Stimulated activated CD8-positive, alpha-beta memory T cell treated with anti-CD3 and anti-CD28 coated beads, Interleukin-4, amount 100 ng/mL, for 4 hours (primary cell): ENCODE measurements around the gene PARD3B.

Source experiments
- DNase-seq, 2 donors: peaks; one replicate each; pipeline ENCODE4 v3.0.0-alpha.2; 2020; ENCODE audit warnings: low read depth in 2 of 2, low spot score in 1 of 2

The PARD3B gene

DNA sequence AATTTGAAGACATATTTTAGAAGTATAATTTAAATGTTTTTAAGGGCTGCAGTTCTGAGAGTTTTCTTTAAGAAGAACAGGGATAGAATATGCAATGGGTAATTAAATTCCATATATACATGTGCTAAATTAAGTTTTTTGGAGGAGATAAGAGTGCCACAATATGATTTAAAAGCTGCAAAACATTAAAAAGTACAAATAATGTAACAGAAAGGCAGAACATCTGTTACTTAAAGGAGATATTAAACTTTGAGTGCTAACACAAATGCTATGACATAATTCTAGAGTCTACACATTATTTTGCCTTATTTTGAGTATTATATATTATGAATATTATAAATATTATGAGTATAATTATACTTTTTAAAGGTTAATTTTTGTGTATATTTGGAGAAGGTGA lies 102.4 kb downstream of the PARD3B start:
- DNase-seq = no peak

DNA sequence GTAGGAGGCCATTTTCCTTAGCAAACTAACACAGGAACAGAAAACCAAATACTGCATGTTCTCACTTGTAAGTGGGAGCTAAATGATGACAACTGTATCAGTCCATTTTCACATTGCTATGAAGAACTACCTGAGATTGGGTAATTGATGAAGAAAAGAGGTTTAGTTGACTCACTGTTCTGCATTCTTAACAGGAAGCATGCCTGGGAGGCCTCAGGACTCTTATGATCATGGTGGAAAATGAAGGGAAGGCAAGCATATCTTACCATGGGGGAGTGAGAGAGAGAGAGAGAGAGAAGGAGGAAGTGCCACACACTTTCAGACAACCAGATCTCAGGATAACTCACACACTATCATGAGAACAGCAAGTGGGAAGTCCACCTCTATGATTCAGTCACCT lies 105.3 kb downstream of the PARD3B start:
- DNase-seq = no peak

DNA sequence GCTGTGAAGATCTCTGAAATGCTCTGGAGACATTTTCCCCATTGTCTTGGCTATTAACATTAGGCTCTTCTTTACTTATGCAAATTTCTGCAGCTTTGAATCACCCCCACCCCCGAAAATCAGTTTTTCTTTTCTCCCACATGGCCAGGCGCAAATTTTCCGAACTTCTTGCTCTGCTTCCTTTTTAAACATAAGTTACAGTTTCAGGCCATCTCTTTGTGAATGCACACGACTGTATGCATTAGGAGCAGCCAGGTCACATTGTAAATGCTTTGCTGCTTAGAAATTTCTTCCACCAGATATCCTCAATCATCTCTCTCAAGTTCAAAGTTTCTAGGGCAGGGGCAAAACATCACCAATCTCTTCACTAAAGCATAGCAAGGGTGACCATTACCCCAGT lies 106.8 kb downstream of the PARD3B start:
- DNase-seq = no peak

DNA sequence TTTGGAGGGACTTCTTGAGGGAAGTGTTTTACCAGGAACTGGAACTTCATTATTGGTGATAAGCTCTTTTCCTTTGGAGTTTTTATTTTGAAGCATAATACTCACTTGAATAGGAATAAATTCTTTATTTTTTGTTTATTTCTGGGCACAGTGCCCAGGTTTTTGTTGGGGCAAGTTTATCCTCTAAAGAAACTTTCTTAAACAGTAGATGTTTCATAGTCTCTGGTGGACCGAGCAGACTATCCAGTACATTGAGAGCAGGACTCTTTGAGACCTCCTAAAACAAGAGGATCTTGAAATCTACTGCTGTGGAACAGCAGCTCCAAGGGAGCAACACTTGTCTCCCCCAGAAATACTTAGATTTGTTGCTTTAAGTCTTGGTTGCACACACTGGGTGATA lies 109.4 kb downstream of the PARD3B start:
- no peak for DNase-seq

DNA sequence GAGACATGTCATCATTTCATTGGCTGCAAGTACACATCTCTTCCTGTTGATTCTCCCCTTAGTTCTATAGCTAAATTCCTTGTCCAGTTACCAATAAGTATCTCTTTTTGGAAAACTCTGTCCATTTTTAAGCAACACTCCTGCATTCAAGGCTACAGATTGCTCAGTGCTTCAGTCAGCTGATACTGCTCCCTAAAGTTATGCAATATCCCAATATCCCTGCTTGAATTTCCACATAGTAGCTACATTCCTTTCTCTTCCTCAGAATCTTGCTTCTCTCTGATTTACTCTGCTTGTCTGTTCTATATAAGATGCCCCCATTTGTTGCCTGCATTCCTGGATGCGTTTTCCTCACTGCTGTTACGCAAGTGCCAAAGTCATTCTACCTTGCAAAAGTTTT lies 109.8 kb downstream of the PARD3B start:
- DNase-seq = no peak

DNA sequence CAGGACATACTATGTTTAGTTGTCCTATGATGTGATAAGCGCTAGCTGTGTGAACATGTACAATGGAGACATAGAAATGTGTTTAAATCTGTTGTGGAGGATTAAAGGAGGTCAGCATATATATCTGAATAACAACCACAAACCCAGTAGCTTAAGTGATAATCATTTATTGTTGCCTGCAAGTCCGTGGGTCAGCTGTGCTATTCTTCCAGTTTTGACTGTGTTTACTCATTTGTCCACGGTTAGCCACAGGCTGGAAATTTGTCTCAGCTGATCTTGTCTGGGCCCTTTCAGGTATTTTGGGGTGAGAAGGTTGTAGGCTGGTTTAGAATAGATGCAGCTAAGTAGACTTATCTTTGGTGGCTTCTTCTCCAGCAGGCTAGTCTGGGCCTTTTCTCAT lies 110.4 kb downstream of the PARD3B start:
- DNase-seq = no peak

DNA sequence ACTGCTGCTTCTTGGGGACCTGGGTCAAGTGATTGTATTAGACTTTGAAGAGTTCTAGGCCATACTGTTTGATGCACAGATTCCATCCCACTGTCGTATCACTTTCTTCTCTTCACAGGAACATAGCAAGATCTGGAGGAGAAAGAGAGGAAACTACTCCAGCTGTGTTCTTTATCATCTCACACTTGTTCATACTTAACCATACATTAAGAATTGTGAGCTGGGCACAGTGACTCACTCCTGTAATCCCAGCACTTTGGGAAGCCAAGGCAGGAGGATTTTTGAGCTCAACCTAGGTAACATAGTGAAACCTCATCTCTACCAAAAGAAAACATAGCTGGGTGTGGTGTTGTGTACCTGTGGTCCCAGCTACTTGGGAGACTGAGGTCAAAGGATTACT lies 111.7 kb downstream of the PARD3B start:
- no peak for DNase-seq

DNA sequence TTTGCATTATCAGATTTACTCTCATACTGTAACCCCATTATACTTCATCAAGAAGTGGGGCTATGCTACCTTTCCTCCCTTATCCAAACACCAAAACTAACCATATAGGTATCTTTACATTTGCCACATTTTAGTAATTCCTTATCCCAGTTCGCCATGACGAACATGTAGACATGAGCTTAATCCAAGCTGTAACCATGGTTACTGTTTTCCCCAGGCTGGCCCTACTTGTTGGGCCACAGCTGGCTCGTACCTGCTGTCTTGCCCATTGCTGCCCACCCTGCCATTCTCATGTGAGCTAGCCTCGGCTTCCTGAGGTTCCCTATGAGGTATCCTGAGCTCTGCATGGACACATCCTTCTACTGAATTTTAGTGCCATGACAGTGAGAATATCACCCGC lies 117.7 kb downstream of the PARD3B start:
- no peak for DNase-seq

DNA sequence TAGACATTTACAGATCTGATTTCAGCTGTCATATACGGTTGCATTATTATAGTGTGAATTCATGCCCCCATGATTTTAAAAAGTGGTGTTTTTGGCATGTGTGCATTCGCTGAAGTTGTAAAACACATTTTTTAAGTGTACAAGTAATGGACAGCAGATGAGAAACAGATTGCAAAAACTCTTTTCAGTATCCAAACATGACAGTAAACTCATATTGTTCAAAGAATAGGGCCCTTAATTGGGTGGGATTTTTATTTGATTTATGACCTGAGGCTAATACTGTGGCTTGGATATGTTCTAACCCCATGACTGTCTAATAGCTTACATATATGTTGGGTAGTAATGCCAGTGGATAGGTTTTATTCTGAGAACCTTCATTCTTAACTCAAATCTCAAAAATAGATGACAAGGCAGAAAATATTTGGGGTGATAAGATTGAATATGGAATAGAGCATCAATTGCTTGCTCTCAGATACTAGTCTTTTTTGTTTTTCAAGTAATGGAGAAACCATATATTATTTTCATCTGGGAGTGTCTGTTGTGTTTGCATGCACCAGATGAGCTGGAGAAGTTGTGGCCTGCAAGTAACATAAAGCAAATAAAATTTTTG lies 118.6 kb downstream of the PARD3B start:
- no peak for DNase-seq

DNA sequence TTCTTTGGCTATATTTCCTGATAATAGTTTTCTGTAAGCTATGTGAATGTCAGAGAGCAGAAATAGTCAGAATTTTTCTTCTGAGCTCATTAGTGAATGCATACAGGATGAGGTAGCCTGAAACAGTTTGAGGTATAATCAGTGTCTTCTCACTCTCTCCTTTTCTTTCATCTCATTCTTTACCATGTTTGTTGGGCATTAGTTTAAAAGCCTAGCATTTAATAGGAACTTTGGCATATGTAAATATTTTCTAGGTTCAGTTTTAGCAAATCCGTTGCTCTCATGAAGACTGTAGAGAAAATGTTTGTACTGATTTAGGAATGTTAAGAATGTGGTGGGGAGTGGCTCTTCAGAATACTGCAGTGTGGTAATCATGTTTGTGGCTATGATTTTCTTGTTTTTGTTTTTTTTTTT lies 119.4 kb downstream of the PARD3B start:
- DNase-seq = no peak

DNA sequence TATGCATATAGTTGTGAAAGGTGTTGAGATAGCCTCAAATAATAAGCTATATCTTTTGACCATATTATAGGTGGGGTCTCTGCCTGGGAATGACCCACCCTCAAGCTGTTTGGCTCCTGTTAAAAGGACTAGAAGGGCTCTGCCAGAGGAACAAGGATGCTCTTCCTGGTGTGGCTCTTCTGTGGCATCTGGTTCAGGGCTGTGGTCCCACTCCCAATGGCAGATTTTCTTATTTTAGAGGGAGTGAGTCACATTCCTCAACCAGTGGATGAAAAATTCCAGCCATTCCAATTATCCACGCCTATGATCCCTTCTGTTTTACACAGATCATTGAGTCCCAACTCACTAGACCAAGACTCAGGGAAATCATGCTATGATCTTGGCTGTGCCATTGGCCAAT lies 119.9 kb downstream of the PARD3B start:
- no peak for DNase-seq

DNA sequence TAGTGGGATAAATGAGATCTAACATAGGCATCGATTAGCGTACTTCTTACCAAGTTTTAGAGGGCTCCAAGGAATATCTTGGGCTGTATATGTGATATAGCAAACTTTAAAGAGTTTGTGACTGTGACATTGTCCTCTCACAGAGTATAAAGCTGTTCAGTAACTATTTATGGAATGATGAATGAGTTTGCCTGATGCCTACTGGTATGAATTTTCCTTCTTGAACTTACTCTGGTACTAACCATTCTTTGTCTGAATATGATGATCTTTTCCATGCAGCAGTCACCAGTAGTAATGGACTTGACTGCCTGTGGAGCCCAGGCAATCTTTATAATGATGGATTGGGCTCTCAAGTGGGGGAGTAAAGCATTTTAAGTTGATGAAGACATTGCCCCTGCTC lies 120.5 kb downstream of the PARD3B start:
- DNase-seq = no peak

DNA sequence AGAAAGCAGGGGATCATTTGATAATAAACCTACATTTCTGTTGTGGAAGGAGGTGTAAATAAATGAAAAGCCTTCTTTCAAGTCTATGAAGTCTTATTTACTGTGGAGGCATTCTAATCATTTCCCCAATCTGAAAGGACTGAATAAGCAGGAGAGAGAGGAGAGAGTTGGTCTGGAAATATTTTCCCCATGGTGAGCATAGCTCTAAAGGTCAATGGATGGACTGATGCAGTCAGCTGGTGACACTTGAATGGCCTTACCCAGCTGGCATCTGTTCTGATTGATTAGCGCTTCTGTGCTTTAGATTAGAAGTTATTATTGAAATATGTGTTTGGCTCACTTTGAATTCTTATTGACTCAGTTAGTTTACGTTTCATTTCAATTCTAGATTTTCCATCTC lies 122.7 kb downstream of the PARD3B start:
- no peak for DNase-seq

DNA sequence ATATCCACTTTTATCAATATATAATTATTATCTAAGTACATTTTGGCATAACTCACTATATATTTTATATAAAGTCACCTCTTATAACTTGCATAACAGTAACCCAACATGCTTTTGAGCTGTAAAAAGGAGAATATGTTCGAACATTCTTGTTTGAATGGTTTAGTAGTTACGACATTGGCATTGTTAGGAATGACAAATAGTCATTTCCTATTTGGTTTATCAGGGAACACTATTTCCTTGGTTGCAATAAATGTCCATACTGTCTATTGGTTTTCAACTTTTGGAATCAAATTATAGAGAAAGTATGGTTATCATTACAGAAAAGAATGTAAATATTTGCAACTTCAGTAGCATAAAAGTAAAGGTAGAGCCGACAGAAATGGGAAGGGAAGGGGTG lies 124.1 kb downstream of the PARD3B start:
- DNase-seq = no peak

DNA sequence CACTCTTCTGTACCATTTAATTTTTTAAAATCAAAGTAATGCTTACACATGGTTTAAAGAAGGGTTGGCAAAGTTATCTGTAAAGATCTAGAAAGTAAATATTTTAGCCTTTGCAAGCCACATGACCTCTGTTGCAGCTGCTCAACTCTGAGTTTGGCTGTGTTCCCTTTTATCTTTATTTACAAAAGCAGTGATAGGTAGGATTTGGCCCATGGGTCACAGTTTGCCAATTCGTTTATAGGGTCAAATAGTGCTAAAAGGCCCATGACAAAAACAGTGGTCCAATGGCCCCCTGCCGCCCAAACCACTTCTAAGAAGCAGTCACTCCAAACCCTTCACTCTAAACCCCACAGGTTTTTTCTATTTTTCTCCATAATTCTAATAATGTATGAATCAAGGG lies 124.8 kb downstream of the PARD3B start:
- no peak for DNase-seq

DNA sequence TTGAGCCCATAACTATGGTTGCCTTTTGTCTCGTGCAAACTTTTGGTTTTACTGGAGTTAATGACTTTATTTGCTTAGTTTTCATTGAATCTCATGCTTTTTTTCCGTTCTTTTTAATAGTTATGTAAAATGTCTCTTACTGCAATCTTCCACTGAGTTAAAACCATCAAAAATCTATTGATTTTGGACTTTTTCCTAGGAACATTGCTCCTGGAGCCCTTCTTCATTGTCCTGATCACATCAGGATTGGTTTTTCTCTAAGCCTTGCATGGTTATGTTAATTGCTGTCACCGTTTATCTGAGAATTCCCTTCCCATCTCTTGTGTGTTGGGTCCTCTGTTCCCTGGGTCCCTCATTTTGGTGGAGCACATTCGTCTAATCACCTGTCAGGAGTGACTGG lies 125.5 kb downstream of the PARD3B start:
- no peak for DNase-seq

DNA sequence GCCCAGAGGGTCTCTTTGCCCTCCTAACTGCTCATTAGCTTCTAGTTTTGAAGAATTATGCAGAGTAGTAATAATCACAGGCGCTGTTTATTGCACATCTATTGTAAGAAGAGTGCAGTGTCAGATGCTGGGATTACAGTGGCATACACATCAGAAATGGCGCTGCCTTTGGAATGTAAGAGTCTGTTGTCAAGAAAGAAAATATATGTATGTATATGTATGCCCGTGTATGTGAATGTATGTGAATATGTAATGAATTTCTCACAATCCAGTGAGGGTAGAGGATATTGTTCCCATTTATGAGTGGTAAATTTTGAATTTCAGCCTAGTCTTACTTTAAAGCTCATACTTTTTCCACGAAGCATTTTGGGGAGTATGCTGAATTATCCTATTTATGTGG lies 127.5 kb downstream of the PARD3B start:
- DNase-seq = no peak

DNA sequence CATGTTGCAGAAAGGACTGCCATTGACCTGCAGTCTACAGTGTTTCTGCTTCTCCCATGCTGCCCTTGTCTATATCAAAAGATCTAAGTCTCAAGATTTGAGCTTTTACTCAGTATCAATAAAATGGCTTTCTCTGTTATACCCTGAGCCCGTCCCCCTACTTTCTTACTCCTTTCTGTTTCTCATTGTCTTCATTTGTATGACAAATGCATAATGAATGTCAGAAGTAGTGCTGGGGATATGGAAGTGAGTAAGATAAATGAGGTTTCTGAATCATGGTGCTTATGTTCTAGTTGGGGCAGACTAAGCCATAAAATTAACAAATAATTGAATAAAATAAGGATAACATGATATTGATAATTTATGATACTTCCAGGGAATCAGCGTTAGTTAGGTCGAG lies 128.6 kb downstream of the PARD3B start:
- DNase-seq = no peak

DNA sequence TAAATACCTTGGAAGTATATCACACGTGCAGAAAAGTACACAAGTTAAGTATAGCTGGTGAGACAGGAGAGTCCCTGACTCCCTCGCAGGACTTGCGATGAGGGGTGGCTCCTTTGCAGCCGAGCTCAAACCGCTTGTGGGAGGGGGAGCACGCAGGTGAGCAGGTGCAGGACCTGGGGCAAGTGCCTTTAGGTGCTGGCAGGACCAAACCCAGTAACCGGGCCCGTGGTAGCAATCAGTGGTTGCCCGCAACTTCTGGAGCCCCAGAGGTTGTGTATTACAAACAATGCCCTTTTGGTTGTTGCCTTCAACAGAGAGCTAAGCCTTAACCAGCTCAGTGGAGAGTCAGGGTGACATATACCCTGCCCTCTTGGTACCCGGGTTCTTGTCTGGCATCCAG lies 132.8 kb downstream of the PARD3B start:
- no peak for DNase-seq

DNA sequence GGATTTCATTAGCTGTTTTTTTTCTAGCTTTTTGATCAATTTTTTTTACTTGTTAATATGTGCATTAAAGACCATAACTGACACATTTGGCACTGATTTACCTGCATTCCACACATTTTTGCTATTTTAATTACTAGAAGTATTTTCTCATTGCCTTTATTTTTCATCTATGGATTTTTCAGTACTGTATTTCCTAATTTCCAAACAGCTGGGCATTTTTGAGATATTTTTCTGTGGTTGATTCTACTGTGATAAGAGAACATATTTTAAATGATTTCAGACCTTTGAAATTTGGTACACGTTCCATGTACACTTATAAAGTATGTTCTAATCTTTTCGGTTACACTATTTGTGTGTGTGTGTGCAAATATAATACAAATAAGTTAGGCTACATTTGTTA lies 135.3 kb downstream of the PARD3B start:
- no peak for DNase-seq

DNA sequence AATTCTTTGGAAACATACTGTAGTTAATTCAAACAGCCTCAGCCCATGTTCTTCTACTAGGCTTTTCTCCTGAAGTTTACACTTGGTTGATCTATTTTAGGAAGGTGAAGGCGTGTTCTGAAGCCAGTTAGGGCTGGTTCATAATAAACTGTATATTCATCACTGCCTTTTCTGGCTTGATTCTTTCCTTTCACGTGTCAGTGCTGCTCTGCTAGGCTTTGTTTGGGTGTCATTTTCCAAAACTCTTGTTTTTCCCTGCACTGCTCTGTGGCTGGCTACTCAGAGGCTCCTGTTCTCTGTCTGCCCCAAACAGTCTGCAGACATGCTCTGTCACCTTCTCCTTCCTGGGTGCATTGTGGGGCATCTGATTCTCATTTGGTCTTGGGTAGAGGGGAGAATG lies 136.1 kb downstream of the PARD3B start:
- DNase-seq = no peak

DNA sequence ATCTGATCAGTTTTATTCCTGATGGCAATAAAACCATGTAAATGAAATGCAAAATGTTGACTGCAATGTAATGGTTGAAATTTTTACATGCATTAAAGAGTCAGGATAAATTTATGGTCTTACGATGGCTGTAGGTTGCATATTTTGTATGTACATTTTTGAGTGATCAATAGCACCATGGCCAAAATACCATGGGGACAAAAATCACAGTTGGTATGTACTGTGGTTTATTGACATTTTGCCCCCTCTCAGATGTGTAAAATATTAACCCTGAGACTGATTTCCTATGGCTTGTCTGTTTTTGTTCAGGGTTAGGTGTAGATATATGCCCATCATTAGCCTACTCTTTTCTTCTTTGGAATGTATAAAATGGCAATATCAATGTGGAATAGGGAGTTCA lies 138.1 kb downstream of the PARD3B start:
- DNase-seq = no peak

DNA sequence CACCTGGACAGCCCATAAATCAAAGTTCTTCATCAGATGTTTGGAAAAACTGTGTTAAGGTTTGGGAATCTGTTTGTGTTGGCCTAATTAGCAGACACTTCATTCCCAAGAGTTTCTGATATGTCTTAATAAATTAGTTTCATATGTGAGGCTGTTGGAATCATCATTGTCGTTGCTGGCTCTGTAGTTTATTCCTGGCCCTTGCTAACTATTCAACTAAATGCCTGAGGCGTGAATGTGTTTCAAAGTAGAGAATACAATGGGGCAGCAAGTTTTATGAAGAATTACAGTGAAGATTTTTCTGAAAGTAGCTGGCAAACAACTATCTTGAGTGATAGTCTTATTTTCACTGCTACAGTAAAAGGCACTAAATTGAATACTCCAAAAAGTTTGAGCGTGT lies 141.1 kb downstream of the PARD3B start:
- DNase-seq = no peak

DNA sequence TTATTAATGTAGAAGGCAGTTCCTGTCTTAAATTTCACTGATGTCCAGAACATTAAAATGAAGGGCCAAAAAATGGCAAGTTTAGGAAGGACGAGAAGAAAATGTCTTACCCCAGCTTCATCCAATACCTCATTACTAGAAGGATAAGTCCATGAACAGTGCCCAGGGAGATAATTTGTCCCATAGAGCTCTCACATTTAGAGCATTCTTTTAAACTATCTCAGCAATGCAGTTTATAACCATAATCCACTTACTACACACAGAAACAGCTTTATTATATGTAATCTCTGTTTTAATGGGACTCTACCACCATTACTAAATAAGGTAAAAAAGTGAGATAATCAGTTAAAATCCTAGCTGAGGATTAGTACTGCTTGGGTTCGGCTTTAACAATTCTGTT lies 142.5 kb downstream of the PARD3B start:
- no peak for DNase-seq
